GM20431 (cell line): ENCODE data around the gene PKNOX2.

ENCODE experiments used
- in situ Hi-C: fragments of 300-500 bp; cut with MseI, MboI; formaldehyde crosslinking; loops from one replicate; pipeline ENCODE4 v1.15.0; 2020; ENCODE audit warnings: low sequenced_read_pairs; ENCODE audit not compliant: unreplicated experiment

PKNOX2 gene

DNA sequence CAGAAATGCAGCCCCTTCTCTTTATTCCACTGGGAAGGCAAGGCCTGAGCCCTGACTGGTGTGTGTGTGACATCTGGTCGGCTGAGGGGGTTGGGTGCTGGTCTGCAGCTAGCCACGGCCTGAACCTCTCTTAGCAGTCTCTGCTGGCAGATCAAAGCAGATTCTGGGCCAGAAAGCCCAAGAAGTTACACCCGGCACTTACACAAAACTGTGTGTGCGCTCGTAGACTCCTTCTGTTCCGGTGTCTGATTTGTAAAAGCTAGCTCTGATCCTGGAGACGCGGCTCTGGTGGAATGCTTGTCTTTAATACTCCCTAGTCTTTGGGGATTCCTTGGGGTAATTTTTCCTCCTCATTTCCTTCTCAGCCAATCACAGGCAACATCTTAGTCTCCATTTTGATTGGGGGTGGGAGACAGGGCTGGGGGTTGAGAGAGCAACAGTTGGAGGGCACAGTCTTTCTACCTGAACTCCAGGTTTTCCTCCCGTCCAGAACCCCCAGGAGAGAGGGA, 5.5 kb downstream of the PKNOX2 start:
- in situ Hi-C loops: no loop called here

DNA sequence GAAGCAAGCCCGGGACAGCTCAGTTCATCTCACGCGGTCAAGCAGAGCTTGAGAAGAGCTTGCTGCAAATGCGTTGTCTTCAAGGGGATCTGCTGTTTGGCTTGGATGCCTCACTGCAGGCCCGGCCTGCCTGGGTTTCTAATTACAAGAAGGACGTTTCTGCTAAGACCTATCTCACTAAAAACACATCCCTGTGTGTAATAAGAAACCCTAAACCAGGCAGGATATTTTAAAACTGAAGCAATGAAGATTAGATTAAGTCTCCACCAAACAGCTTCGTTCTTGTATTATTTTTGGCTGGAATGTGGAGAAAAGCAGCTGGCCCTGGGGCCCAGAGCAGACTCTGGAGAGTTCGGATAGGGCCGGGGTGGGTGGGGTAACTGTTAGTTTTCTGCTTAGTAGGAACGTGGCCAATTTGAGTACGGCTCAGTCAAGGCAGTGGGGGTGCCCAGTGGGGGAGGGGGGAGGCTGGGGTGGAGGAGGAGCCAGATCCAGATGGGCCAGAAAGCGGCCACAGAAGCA, 6.0 kb downstream of the PKNOX2 start:
- in situ Hi-C loops: no loop called here

DNA sequence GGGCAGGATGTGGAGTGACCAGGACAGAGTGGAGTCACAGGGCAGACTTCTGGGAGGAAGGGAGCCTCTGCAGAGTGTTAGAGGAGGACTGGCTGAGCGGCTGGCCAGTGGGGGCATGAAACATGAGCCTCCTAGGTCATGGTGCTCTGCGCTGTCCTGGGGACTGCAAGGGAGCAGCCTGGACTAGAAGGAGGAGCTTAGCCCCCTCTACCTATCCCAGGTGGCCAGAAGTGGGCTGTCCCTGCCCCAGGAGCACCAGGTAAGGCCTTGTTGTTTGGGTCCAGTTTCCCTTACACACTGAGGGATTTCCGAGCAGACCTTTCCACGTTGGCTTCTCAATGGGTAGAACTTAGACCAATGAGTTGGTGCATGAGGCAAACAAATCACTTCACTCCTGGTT, 7.4 kb downstream of the PKNOX2 start:
- in situ Hi-C loops: no loop called here

DNA sequence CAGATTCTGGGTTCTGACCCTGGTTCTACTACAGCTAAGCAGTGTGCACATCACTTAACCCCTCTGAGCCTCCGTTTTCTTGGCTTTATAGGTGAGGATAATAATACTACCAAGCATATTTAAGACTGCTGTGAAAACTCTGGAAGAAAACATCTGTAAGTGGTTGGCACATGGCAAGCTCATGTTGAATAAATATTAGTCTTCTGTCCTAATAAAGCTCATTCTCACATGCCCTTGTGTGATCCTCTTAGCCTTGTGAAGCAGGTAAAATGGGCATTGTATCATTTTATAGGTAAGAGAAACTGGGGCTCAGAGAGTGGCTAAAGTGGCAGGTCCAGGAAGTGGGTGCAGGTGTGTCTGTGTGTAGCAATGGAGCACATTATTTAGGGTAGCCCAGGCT, 8.5 kb downstream of the PKNOX2 start:
- in situ Hi-C loops: no loop called here

DNA sequence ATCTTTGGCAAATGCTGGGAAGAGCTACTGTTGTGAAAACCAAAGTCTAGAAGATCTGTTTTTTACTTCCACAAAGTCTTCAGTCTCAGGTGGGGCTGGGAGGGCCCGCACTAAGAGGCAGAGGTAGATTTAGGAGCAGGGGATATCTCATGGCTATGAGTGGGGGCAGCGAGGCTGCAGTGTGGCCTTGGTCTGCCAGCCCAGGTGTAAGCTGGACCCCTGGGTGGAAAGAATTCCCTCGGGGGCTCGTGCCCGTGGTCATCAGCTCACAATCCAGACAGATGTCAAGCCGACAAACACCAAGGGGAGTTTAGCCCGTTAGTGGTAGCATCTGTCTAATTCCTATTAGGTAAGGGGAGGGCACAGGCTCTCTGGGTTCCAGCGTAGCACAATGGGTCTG, 9.0 kb downstream of the PKNOX2 start:
- in situ Hi-C loops: no loop called here

DNA sequence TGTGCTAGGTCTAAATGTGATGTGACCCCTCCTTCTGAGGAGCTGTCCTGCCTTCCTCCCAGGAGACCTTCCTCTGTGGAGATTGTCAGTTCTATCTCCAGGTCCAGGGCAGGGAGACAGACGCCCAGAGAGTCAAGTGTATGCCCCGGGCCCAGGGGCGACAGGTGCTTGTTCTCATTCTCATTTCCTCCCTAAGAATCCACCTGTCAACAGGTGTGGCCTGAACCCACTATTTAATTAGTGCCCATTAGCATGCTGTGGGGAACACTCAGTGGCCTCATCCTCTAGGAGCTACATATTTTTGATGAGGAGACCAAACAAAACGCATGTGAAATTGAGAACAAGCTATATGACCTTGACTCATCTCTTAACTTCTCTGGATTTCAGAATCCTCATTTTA, 9.5 kb downstream of the PKNOX2 start:
- in situ Hi-C loops: no loop called here

DNA sequence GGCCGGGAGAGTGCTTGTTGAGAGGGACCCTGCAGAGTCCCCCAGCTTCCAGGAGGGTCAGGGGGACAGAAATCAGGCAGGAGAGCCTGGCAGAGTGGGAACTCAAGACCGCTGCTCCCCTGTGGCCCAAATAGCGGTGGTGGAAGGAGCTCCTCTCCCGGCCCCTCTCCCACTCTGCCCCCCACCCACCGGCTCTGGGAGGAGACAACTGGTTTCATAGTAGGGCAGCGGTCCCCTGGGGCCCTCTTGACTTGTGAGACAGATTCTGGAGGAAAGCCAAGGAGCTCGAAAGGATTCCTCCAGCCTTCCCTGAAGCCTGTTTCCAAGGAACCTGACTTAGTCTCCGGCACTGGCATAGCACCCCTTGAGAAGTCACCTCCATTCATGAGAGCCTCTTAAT, 10.1 kb downstream of the PKNOX2 start:
- in situ Hi-C loops: no loop called here

DNA sequence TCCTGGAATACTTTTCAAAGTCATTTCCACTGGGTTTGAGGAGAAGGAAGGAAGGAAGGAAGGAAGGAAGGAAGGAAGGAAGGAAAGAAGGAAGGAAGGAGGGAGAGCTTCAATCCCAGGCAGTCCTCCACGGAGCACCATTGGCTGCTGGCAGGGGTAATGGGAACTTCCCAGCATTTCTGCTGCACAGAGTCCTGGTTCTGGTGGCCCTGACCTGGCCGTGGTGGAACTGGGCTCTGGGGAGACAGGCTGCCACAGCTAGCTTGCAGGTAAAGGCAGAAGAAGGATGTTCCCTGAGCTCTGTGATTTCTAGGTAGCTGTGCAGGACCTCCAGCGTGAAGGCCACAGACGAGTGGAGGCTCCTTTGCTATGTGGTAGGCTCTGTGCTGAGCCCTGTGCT, 10.6 kb downstream of the PKNOX2 start:
- in situ Hi-C loops: no loop called here

DNA sequence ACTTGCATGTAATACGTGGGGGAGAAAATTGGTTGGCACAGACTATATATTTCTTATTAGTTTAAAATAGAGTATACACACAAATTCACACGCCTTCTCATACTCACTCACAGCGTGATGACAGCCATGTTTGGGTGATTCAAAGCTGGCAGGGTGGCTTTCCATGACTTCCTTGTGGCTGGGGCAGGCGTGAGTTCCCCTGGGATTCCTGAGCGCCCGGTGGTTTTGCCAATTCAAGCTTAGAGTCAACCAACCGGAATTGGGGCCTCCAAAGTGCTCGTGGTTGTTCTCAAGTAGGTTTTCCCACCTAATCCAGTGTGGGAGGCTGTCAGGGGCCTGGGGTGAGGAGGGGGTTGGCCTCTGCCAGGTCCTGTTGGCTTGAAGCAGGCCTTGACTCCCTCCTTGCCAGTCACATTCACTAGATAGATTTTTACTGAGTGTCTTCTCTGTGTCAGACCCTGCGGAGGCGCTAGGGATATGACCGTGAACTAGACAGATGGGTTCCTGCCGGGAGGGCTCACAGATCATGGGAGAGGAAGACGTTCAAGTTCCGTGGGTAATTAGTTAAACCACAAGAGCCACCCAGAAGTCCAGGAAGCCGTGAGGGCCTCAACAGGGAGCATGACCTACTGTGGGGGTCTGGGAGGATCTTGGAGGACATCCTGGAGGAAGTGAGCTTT, 11.5 kb downstream of the PKNOX2 start:
- in situ Hi-C loops: no loop called here

DNA sequence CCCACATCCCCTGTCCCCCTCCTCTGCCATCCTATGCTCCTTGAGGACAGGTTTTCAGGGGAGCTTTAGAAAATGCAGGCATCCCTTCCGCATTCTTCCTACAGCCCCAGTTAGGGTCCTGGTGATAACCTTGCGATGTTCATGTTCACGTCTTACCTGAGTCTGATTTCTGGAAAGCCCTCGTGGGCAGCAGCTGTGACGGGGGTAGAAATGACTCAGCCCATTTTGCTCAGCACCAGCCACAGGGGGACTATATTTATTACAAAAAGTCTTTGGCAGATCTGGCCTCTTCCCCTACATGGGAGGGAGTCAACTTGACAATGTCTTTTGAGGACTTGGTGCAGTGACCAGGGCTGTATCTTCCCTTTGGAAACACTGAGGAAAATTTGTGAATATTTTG, 12.3 kb downstream of the PKNOX2 start:
- in situ Hi-C loops: no loop called here

DNA sequence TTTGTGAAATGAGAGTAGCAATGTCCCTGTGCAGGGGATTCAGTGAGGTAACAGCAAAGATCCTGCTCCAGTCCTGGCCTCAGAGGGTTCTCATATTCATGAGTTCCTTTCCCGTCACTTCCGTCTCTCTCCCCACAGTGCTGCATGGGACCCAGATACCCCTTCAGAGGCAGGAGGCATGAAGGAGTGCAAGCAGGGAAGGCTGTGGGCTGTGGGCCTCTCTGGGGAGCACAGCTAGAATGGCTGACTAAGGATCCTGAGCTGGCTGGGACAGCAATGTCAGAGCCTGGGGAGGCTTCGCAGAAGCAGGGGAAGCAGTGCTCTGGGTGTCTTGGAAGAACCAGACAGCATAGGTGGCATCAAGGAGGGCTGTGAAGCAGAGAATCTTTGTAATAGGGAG, 13.0 kb downstream of the PKNOX2 start:
- in situ Hi-C loops: no loop called here

DNA sequence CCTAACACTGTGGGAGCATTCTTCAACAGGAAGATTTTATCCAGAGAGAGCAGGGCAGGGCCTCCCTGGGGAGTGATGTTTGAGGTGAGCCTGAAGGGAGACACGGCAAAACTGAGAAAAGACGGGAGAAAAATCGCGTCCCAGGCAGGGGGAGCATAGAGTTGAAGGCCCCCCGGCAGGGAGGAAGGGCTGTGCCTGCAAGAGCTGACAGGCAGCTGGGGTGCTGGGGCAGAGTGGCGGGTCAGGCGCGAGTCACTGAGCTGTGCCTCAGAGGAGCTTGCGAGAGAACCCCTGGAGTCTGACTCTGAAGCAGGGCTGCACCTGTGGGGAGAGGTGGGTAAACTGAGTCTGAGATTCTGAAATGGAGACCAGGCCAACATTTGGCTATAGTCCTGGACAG, 14.8 kb downstream of the PKNOX2 start:
- in situ Hi-C loops: no loop called here

DNA sequence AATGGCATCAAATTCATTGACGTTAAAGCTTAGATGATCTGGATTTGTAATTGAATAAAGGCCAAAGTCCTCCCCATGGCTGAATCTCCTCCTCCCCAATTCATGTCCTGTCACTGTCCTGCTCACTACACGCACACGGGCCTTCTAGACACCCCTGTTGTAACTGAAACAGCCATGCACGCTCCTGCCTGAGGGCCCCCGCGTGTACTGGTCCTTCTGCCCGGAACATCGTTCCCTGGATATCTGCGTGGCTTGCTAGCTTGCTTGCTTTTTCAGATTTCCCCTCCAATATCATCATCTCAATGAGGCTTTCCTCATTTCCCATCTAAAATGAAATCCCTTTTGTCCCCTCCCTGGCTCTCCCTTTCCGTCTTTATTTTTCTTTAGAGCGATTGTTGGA, 15.3 kb downstream of the PKNOX2 start:
- in situ Hi-C loops: no loop called here

DNA sequence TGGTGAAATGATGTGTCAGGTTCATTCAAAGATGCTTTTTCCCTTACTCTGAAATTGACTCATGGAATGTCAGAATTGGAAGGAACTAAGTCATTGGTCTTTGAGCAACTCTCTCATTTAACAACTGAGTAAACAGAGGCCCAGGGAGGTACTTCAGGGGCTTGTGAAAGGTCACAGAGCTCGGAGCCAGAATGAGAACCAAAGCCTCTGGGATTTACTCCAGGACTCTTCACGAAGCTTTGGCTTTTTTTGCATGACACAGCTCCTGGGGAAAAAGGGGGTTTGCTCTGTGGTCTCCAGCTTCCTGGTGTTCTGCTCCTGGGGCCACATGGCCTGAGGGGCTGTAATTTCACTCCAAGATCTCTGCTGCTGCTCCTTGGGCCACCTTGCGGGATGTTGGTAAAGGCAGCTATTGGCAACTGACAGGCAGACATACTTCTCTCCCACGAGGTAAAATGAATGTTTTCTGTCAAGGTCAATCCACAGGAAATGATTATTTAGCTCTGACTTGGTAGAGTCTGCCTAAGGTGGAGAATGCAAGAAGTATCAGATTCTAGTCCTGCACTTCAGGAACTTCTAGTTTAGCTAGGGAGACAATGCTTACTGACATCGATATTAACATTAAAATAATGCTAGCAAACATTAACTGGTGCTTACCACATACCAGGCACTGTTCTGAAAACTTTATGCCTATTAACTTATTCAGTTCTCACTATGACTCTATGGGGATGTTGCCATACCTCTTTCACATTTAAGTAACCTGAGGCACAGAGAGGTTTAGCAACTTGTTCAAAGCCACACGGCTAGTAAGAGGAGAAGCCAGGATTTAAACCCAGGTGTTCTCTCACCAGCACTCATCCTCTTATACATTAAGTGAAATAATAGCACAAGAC, 16.1 kb downstream of the PKNOX2 start:
- in situ Hi-C loops: no loop called here

DNA sequence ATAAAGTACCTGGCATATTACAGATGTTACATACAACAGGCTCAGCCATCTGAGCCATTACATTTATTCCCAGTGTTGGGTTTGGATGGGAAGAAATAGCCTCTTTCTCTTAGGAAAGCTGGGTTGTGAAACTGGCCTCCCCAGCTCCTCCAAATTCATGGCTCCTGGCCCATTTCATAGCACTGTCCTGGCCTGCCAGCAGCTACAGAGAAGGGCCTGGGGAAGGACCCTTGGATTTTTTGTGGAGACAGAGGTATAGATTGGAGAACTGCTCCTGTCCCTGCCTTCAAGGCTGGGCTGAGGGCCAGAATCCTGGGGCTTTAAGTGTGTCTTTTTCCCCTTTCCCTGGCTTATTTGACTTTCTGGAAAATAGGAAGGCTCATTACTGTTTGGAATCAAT, 18.0 kb downstream of the PKNOX2 start:
- in situ Hi-C loops: no loop called here

DNA sequence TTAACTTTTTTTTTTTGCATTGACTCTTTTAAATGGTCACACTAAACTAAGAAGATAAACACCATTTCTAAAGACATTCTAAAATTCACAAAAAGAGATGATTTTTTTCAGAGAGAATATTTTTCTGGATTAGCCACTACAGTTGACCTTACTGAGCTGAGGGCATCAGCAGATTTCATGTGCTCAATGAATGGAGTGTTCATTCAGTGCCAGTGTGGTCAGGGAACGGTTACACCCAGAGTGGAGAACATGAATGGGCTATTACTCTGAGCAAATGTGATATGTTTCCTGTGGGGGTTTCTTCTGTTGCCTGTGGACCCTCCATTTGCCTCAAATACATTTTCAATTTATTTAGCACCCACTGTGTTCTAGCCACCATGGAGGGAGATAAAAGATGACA, 19.1 kb downstream of the PKNOX2 start:
- in situ Hi-C loops: no loop called here

DNA sequence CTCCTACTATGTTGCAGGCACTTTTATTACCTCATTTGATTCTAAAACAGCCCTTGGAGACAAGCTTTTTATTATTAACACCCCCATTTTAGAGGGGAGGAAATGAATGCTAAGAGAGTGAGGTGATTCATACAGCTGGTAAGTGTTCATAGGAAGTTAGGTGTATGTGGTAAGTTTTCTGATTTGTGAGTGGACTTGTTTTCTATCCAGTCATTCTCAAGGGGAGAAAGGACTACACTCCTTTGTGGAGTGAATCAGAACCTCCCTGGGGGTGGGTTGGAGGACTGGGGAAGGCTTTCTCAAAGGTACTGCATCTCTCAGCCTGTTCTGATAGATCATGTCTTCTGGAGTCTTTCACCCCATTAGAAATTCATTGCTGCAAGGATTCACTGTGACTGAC, 23.5 kb downstream of the PKNOX2 start:
- in situ Hi-C loops: no loop called here

DNA sequence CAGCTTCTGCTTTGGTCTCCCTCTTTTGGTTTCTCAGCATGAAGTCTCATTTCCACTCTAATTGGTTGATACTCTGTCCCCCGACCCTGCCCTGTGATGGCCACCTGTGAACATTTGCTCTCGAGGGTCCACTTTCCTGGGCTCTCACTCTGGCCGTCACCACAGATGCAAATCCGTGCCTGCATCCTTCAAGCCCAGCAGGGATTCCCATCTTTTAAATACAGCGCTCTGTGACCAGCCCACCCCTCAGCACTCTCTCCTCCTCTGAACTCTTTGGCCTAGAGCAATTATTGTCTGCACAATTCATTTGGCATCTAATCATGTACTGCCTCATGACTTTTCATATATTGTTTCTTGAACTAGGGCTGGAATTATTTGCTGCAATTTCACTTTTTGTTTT, 26.0 kb downstream of the PKNOX2 start:
- in situ Hi-C loops: no loop called here

DNA sequence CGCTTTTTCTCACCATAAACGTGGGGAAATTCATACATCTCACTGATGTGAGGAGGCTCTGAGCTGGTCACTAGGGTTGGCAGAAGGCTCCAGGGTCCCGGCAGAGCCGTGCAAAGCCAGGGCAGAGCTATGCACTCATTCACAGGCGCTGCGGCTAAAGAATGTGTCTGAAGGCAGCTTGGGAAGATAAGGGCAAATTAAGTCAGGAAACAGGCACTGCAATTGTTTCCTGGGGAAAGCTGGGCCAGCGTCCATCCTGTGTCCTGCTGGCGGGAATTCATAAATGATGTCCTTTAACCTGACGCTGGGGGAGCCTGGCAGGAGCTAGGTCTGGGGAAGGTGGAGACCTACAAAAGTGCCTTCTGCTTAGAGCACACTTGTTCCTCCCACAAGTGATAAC, 27.6 kb downstream of the PKNOX2 start:
- in situ Hi-C loops: no loop called here

DNA sequence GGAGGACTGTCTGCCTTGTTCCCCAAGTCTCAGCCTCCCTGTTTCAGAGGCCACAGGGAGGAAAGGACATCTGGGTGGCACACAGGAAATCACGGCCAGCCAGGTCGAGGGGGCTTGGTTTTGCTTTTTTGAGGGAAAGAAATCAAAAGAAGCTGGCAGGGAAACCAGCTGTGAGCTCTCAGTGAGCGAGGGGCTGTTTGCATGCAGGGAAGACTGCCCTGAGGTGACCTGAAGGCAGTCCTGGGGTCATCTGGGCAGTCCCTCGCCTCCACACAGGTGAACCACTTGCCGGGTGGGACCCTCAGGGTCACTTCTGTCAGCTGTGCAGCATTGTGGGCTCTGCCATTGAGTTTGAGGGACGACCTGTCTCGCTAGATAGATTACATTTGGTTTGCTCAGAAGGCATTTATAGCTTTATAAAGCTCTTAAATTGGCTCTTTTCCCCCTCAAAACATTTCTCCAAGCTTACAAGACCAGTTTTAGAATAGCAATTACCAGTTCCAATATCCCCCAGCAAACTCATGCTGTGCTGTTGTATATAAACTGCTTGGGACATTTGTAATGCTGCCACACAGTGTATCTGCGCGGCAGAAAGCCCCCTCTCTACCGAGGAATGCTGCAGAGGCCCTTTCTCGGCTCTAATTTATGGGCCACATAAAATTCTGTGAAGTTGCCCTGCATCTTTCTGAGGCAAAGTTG, 28.3 kb downstream of the PKNOX2 start:
- in situ Hi-C loops: no loop called here

DNA sequence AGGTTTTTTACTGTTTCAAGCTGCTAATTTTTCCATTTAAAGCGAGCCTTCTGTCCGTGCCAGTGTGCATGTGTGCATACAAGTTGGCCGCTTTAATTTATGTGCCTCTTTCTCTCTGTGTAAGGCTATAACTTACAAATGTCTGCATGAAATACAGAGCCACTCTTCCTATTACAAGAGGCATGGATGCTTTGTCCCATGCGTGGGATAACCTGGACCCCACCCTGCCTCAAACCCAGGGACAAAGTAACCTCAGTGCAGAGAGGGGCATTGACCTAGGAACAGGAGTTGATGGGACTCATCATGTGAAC, 28.8 kb downstream of the PKNOX2 start:
- in situ Hi-C loops: no loop called here
